Measurements from ENCODE around the gene PLEKHG5.
A peak's percentile ranks its signal among the peaks of the same experiment; 100 is the strongest.
"Not testable (repeated sequence)": the region's sequence is repeated elsewhere in the genome, so short reads cannot be mapped to it uniquely, and the experiment has no call there.

The PLEKHG5 gene

GRCh38 chr1:6445062-6445763 is 46.3 kb downstream of the PLEKHG5 start:
- no peak for DNase-seq (ENCODE audit: low spot score)

DNA sequence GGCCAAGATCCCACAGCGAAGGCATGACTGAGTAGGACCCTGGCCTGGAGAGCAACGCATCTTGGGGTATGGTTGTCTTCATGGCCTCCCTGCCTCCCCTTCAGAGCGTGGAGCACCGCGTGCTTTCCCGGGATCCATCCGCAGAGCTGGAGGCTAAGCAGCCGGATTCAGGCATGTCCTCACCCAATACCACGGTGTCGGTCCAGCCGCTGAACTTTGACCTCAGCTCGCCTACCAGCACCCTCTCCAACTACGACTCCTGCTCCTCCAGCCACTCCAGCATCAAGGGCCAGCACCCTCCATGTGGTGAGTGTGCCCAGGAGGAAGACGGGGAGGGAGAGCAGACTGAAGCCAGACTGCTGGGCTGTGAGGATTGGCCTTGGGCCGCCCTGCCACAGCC is 47.1 kb downstream of the PLEKHG5 start:
- DNase-seq (ENCODE audit: low spot score) = no peak

GRCh38 chr1:6443339-6444115 is 47.9 kb downstream of the PLEKHG5 start:
- no peak for DNase-seq (ENCODE audit: low spot score)

DNA sequence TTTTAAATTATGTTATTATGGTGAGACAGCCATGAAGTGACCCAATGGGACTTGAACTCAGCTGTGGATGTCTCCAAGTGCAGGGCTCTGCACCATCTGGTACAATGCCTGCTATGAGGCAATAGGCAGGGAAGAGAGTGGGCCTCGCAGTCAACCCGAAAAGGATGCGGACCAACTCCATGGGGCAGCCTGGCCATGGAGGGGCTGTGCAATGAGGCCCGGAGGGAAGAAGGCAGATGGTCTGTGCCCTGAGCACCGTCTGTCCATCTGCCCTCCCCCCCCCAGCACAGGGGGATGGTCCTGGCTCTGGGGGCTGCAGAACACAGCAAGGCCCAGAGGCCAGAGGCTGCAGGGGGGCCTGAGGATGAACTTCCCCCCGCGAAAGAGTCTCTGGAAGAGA is 49.9 kb downstream of the PLEKHG5 start:
- DNase-seq (ENCODE audit: low spot score) = no peak

- peak; percentile 62 for DNase-seq (ENCODE audit: low spot score)
These were observed 51.0 kb downstream of the PLEKHG5 start for GRCh38 chr1:6440198-6441126.

DNA sequence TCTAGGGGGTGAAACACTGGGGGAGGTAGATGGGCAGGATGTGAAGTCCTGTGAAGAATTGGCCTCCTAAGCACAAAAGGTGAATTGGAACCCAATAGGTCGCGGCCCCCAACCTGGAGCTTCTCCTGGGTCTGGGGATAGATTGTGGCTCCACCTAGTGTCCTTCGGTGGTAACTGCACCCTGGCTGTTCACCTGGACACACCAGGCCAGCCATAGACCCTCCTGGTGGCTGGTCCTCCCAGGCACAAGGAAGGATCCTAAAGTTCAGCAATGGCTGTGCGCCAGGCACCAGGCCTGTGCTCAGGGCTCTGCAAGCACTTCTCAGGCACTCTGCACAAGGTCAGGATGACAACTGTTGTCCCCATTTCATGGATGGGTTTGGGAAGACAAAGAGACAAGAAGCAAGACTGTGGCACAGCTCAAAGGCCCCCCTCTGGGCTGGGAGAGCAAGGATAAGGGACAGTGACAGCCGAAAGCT is 53.4 kb downstream of the PLEKHG5 start:
- peak; percentile 72 for DNase-seq (ENCODE audit: low spot score)

DNA sequence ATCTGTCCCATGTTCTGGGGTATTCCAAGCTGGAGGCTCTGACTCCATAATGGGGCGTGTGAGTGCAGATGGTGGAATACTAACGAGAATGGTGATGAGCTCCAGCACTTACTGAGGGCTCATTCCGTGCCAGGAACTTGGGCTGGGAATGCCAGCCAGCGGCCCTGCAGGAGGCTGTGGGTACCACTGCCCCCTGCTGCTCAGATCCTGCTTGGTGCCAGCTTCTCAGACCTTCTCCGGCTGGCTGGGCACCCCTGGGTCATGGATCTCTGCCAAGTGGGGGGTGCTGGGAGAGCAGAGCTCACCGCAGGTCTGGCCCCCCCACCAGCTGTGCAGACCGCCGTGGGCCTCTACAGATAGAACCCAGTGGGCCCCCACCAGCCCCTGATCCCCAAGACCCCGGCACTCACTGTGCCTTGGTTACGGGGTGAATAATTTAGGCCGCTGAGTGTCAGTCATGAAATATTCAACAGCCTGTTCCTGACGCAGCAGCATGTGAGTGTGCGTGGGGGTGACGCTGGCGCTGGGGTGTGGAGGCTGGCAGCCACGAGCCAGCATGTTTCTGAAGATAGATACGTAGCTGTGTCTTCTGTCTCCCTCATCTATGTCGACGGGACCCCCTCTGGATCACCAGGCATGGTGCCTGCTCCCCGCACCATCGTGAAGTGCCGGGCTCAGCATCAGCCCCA is 54.3 kb downstream of the PLEKHG5 start:
- not testable (repeated sequence) for DNase-seq (ENCODE audit: low spot score)

GRCh38 chr1:6436277-6436676 is 55.2 kb downstream of the PLEKHG5 start:
- not testable (repeated sequence) for DNase-seq (ENCODE audit: low spot score)

GRCh38 chr1:6435547-6435946 is 55.9 kb downstream of the PLEKHG5 start:
- DNase-seq (ENCODE audit: low spot score) = no peak

DNA sequence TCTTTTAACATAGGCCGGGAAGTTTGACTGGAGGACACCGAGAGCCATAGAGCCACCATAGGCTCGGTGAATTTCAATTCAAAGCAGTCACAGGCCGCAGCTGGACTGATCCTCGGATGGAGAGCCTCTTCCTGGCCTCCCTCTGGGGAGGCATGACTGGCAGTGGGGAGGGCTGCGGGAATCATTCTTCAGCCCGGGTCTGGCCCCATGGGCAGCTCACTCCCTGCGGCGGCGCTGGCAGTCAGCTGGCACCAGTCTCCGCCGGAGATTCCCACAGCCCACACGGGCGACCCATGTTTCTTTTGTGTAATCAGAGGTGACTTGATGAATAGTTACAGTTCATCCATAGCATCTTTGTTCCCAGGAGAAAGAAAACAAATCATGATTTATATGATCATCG is 56.3 kb downstream of the PLEKHG5 start:
- no peak for DNase-seq (ENCODE audit: low spot score)

GRCh38 chr1:6434186-6434585 is 57.3 kb downstream of the PLEKHG5 start:
- DNase-seq (ENCODE audit: low spot score) = no peak

GRCh38 chr1:6431645-6432579 is 59.6 kb downstream of the PLEKHG5 start:
- DNase-seq (ENCODE audit: low spot score) = not testable (repeated sequence)

DNA sequence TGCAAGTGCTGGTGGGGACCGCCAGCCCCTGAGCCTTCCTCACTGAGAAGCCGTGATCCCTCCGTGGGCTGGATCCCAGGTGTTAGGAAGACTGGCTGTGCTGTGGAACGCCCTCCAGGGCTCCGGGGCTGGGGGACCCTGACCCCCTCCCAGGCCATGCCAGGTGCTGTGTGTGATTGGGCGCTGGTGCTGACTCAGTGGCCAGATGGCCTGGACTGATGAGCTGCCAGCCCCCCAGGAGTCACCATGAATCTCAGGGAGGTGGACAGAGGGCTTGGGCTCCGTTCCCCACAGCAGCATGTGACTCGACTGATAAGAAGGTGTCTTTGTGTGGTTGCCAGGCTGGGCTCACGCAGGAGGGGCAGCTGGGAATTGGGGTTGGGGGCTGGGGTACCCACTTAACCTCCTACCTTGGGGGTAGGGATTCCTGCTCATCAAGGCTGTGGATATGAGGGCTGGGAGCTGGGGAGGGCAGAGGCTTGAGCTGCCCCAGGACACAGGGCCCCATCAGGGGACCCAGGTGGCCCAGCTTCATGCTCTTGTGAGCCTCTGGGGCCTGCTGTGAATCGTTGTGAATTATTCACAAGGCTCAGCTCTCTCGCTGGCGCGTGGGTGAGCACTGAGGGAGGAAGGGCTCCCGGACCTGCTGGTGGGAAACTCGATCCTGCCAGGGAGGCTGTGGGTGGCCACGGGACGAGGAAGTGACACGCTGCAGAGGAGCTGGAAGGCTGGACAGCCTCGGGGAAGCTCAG is 61.6 kb downstream of the PLEKHG5 start:
- DNase-seq (ENCODE audit: low spot score) = peak; percentile 45

GRCh38 chr1:6428453-6428852 is 63.0 kb downstream of the PLEKHG5 start:
- DNase-seq (ENCODE audit: low spot score) = not testable (repeated sequence)

DNA sequence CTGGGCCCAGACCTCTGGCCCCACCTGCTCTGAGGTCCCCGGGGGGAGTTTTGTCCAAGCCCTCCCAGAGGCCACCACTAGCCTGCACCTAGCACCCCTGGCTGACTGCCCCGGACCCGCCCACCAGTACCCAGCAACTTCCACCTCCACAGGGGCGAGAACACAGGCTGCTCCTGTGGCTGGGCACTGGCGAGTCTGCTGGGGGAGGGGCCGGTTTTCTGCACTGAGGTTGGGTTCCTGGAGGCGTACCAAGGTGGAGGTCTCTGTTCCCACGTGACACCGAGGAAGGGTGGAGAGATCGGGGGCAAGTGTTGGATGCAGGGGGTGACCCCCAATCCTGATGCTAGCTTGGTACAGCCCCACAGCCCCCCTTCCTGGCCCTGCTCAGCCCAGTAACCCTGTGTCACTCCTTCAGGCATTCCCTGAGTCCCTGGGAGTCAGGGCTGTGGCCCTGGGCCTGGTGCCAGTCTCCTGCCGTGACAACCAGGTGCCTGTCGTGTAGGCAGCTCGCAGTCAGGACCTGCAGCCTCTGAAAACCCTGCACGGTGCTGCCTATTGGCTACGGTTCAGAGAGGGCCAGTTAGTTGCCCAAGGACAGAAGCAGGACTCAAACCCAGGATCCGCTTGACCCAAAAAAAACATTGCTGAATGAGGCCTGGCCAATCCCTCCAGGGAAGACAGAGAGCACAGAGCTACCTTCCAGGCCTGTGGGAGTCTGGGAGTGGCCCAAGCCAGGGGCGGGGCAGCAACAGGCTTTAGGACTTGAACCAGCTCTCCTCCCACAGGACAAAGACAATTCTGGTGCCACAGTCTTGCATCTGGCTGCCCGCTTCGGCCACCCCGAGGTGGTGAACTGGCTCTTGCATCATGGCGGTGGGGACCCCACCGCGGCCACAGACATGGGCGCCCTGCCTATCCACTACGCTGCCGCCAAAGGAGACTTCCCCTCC is 63.8 kb downstream of the PLEKHG5 start:
- no peak for DNase-seq (ENCODE audit: low spot score)

DNA sequence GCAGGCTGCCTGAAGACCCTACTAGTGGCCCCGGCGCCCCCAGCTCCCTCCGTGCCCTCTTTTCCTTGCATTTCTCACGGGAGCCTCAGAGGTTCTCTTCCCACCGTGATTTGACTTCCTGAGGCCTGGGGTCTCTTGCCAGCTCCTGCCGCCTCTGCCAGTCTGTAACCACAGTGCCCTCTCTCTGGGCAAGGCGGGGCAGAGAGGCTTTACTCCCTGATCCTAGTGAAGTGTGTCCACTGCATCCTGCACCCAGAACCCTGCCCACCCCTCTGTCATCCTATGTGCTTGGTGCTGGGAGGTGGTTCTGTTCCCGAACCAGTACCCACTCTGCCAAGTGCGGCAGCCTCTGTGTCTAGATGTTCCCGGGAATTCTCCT is 64.5 kb downstream of the PLEKHG5 start:
- no peak for DNase-seq (ENCODE audit: low spot score)

- no peak for DNase-seq (ENCODE audit: low spot score)
These were observed 65.0 kb downstream of the PLEKHG5 start for GRCh38 chr1:6426277-6426971.

- DNase-seq (ENCODE audit: low spot score) = no peak
These were observed 65.8 kb downstream of the PLEKHG5 start for GRCh38 chr1:6425658-6426057.

Measured in hematopoietic multipotent progenitor cell treated with erythropoietin and hydrocortisone succinate and interleukin-3 and kit ligand, for 15 days (in vitro differentiated cells).